ENCODE results near the gene OR2G6.
"Not testable (repeated sequence)": the region's sequence is repeated elsewhere in the genome, so short reads cannot be mapped to it uniquely, and the experiment has no call there.

The OR2G6 gene

DNA sequence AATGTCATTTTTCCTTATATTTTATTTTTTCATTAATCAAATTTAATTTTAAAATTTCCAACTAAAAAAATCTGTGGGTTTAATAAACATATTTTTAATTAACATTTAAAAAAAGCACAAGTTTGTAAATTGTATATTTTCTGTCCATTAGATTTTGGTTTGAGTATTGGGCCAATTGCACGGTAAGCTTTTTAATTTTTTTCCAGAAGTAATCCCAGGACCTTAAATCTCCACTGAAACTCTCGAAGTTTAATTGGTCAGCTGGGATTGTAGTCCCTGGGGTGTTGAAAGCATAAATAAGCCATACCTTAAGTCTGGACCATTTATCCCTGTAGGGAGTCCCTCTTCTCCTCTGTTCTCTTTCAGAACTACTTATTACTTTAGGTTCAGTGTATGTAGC lies at the start of gene OR2G6:
Gene OR2G6, plus strand, starts transcription at position 301 of the 400 bp plus-strand sequence. CDS start 13,574 bp downstream, outside the sequence.
- H3K36me3 ChIP-seq (ENCODE audit: insufficient read depth, low read length); H3K4me1 ChIP-seq (ENCODE audit: insufficient read depth, low read length); H2AFZ ChIP-seq (ENCODE audit: low read depth, low read length); H3K9me3 ChIP-seq (ENCODE audit: low read length); H3K4me3 ChIP-seq (ENCODE audit: low read length); H3K27me3 ChIP-seq (ENCODE audit: insufficient read depth, low read length): not testable (repeated sequence)

DNA sequence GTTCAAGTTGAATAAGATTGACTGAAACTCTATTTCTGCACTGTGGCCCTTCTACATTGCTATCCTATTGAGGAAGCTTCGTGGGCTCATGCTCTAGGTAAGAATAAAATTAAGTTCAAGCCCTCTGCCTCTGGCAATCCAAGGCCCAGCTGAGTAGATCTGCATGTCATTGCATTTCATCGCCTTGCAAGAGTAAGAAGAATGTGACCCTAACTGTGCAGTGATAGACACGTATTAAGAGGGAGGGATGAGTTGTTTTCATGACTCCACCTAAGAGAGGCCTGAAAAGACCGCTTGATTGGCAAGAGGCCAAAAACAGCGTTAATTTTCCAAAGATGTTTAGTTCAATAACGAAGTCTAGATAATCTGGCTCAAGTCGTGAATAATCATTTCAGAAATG lies 48.8 kb upstream of the OR2G6 start:
- not testable (repeated sequence) for H3K4me1 ChIP-seq (ENCODE audit: insufficient read depth, low read length); H3K9me3 ChIP-seq (ENCODE audit: low read length); H3K27me3 ChIP-seq (ENCODE audit: insufficient read depth, low read length); H2AFZ ChIP-seq (ENCODE audit: low read depth, low read length); H3K4me3 ChIP-seq (ENCODE audit: low read length); H3K36me3 ChIP-seq (ENCODE audit: insufficient read depth, low read length)

DNA sequence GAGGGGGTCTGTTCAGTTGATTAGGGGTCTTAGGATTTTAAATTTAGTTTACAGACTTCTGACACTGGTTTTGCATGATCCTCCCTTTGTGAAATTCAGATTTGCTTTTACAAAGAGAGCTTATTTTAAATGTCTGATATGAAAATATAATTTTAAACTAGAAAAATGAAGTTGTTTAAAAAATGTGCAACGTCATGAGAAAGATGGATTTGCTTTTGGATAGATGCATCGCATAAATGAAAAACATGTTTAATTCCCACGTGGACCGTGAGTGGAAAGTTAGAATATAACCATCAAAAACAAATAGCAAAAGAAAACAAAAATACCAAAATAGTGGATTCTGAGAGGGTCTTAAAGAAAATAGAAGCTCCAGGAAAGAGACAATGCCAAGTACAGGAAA lies 36.7 kb upstream of the OR2G6 start:
- Histone ChIP-seq H3K27me3 (ENCODE audit: insufficient read depth, low read length) (no peaks in the 10 kb centered on the region), H2AFZ (ENCODE audit: low read depth, low read length) (no peak overlapping the region)

DNA sequence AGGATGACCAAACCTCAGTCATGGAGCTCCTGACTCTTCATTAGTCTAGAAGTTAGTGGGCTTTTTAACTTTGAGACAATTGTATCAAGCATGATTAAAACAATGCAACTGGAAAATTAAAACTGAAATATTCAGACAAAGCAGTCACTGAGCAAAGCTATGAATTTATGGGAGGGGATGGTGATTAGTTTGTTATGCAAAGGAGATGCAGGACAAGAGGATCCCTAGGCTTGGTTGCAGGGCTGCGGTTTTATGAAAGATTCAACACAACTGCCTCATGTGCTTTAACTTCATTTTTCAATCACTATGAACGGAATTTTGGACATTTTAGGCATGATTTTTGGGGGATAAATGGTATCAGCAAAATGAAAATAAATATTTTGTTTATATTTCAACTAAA lies 35.8 kb upstream of the OR2G6 start:
- not testable (repeated sequence) for H2AFZ ChIP-seq (ENCODE audit: low read depth, low read length); H3K4me1 ChIP-seq (ENCODE audit: insufficient read depth, low read length); H3K9me3 ChIP-seq (ENCODE audit: low read length); H3K4me3 ChIP-seq (ENCODE audit: low read length); H3K36me3 ChIP-seq (ENCODE audit: insufficient read depth, low read length); H3K27me3 ChIP-seq (ENCODE audit: insufficient read depth, low read length)

More for the DNA sequence above, 36.7 kb upstream of the OR2G6 start:
- Histone ChIP-seq H3K4me1 (ENCODE audit: insufficient read depth, low read length) (no peaks in the 10 kb centered on the region), H3K9me3 (ENCODE audit: low read length) (no peaks in the 10 kb centered on the region), H3K4me3 (ENCODE audit: low read length) (no peak overlapping the region), H3K36me3 (ENCODE audit: insufficient read depth, low read length) (no peaks in the 10 kb centered on the region)

DNA sequence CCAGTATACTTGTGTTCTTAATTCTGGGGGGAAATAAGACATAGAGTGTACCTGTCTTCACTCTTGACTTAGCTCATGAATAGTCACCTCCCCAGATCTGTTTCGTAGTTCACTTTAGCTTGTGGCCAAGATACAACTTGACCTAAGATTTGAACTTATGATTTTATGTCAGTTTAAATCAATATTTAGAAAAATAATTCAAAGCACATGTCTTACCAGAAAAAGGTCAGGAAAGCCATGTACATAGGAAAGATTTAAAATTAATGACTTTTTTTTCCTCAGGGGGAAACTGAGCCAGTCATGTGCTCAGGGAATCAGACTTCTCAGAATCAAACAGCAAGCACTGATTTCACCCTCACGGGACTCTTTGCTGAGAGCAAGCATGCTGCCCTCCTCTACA lies 34.8 kb upstream of the OR2G6 start, which contains the start of gene OR2T3:
Gene OR2T3, plus strand, starts transcription at position 301 of the 400 bp plus-strand sequence. Its CDS starts 0 bp downstream, at position 301.
- not testable (repeated sequence) for H3K36me3 ChIP-seq (ENCODE audit: insufficient read depth, low read length); H3K9me3 ChIP-seq (ENCODE audit: low read length)

DNA sequence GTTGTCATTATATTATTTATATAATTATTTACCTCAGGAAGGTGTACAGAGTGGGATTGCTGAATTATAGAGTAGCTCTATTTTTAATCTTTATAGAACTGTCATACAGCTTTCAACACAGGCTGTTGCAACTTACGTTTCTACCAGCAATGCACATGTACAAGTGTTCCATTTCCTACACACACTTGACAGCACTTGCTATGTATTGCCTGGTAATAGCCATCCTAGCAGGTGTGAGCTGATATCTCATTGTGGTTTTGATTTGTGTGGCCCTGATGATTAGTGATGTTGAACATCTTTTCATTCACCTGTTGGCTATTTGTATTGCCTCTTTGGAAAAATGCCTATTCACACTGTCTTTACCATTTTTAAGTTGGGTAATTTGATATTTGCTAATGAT lies 32.2 kb upstream of the OR2G6 start:
- not testable (repeated sequence) for H3K4me3 ChIP-seq (ENCODE audit: low read length); H3K27me3 ChIP-seq (ENCODE audit: insufficient read depth, low read length); H3K4me1 ChIP-seq (ENCODE audit: insufficient read depth, low read length); H3K36me3 ChIP-seq (ENCODE audit: insufficient read depth, low read length); H3K9me3 ChIP-seq (ENCODE audit: low read length); H2AFZ ChIP-seq (ENCODE audit: low read depth, low read length)

More for the DNA sequence above, 34.8 kb upstream of the OR2G6 start, which contains the start of gene OR2T3:
- not testable (repeated sequence) for H3K27me3 ChIP-seq (ENCODE audit: insufficient read depth, low read length); H3K4me3 ChIP-seq (ENCODE audit: low read length); H3K4me1 ChIP-seq (ENCODE audit: insufficient read depth, low read length); H2AFZ ChIP-seq (ENCODE audit: low read depth, low read length)

DNA sequence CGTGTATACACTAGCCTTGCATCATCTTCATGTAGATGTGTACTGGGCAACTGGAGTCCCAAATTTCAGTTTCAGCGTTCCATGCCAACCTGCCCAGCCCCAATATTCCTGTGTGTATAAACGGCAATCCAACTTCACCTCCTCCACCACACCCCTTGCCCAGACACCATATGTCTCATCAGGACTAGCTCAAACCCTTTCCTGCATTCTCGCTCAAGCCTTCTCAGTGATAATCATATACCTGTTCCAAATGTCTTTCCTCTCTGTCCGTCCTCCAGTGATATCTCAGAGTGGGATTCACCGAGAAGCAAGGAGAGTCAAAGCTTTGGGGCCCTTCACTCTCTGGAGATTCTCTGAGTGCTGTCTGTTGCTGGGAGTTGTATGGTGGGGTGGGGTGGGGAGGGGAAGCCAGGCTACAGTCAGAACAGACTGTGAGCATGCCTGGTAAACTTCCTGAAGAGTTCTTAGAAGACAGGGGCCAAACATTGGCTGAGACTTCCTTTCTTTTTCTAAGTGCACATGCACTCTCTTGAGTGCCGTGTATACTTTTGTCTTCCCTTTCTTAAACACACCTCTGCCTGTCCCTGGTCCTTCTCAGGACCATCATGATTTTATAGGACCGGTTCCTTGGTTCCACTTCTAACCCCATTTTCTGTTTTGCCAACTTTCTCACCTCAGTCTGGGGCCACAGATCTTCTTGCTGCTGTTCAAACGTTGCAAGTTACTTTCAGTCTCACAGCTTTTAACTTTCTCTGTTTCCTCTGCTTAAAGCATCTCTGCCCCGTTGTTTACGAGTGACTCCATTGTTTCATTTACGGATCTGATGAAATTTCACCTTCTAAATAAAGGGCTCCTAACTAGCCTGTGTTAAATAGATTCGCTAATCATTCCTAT lies 25.9 kb upstream of the OR2G6 start:
- not testable (repeated sequence) for H3K36me3 ChIP-seq (ENCODE audit: insufficient read depth, low read length); H2AFZ ChIP-seq (ENCODE audit: low read depth, low read length); H3K4me1 ChIP-seq (ENCODE audit: insufficient read depth, low read length); H3K4me3 ChIP-seq (ENCODE audit: low read length); H3K9me3 ChIP-seq (ENCODE audit: low read length); H3K27me3 ChIP-seq (ENCODE audit: insufficient read depth, low read length)

DNA sequence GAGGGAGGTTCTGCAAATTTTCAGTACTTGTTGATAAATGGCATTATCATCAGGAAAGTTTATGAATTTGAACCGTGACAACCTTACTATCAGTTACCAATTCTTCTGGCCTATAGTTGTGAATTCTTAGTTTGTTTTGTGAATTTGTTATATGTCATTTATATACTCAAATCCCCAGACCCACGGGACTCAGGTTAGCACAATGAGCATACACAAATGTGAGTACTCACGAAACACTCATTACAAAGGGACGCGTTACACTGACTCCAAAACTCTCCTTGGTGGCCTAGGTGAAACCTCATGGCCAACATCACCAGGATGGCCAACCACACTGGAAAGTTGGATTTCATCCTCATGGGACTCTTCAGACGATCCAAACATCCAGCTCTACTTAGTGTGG lies 19.6 kb upstream of the OR2G6 start, which contains the start of gene OR2T5:
Gene OR2T5, plus strand, starts transcription at position 301 of the 400 bp plus-strand sequence. Its CDS starts 0 bp downstream, at position 301.
- not testable (repeated sequence) for H3K27me3 ChIP-seq (ENCODE audit: insufficient read depth, low read length); H2AFZ ChIP-seq (ENCODE audit: low read depth, low read length); H3K36me3 ChIP-seq (ENCODE audit: insufficient read depth, low read length); H3K4me1 ChIP-seq (ENCODE audit: insufficient read depth, low read length); H3K4me3 ChIP-seq (ENCODE audit: low read length); H3K9me3 ChIP-seq (ENCODE audit: low read length)

GRCh38 chr1:248496661-248497060 lies 11.2 kb upstream of the OR2G6 start:
- not testable (repeated sequence) for H3K4me3 ChIP-seq (ENCODE audit: low read length); H3K27me3 ChIP-seq (ENCODE audit: insufficient read depth, low read length); H3K36me3 ChIP-seq (ENCODE audit: insufficient read depth, low read length); H3K4me1 ChIP-seq (ENCODE audit: insufficient read depth, low read length); H3K9me3 ChIP-seq (ENCODE audit: low read length); H2AFZ ChIP-seq (ENCODE audit: low read depth, low read length)

DNA sequence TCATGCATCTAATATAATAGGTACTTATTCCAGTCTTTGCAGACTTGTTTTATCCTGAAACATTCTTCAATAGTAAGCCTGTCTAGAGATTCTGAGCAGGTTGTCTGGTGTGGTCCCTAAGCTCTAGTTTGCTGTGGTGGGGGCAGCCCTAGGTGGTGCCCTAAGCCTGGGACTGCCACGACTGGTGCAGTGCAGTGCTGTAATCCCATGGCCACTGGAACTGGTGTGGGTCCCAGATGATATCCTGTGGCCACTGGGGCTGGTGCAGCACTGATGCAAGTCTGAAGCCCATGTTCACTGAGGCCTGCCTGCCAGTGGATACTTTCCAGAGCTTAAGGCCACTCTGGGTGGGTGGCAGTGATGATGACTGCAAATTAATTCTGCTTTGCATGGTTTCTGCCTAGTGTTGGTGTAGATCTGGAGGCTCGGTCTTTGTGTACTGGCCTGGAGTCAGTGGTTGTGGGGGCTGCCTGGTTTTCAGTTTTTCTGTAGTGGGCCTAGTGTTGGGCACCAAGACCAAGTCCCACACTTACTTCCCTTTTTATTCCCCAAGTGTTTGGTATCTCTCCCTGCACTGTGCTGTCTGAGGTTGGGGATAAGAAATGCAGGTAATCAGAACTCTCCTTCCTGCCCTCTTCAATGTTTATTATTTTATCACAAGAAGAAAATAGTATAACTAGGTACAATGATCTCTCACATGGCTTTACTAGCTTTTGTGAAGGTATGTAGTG lies 7.4 kb upstream of the OR2G6 start:
- not testable (repeated sequence) for H3K4me3 ChIP-seq (ENCODE audit: low read length); H3K27me3 ChIP-seq (ENCODE audit: insufficient read depth, low read length); H3K36me3 ChIP-seq (ENCODE audit: insufficient read depth, low read length); H3K4me1 ChIP-seq (ENCODE audit: insufficient read depth, low read length); H2AFZ ChIP-seq (ENCODE audit: low read depth, low read length); H3K9me3 ChIP-seq (ENCODE audit: low read length)

- H3K4me1 ChIP-seq (ENCODE audit: insufficient read depth, low read length): not testable (repeated sequence)
Measured at GRCh38 chr1:248510217-248510616, 2.3 kb downstream of the OR2G6 start.

GRCh38 chr1:248521856-248522255 lies 14.0 kb downstream of the OR2G6 start:
- Histone ChIP-seq H3K4me3 (ENCODE audit: low read length) (no peak overlapping the region), H2AFZ (ENCODE audit: low read depth, low read length) (no peak overlapping the region), H3K27me3 (ENCODE audit: insufficient read depth, low read length) (no peaks in the 10 kb centered on the region), H3K4me1 (ENCODE audit: insufficient read depth, low read length) (no peaks in the 10 kb centered on the region), H3K36me3 (ENCODE audit: insufficient read depth, low read length) (no peaks in the 10 kb centered on the region), H3K9me3 (ENCODE audit: low read length) (no peaks in the 10 kb centered on the region)

More at GRCh38 chr1:248510217-248510616, 2.3 kb downstream of the OR2G6 start:
- H3K4me3 ChIP-seq (ENCODE audit: low read length); H2AFZ ChIP-seq (ENCODE audit: low read depth, low read length); H3K9me3 ChIP-seq (ENCODE audit: low read length); H3K36me3 ChIP-seq (ENCODE audit: insufficient read depth, low read length); H3K27me3 ChIP-seq (ENCODE audit: insufficient read depth, low read length): not testable (repeated sequence)

- not testable (repeated sequence) for H3K4me3 ChIP-seq (ENCODE audit: low read length); H3K9me3 ChIP-seq (ENCODE audit: low read length); H3K36me3 ChIP-seq (ENCODE audit: insufficient read depth, low read length); H2AFZ ChIP-seq (ENCODE audit: low read depth, low read length); H3K27me3 ChIP-seq (ENCODE audit: insufficient read depth, low read length); H3K4me1 ChIP-seq (ENCODE audit: insufficient read depth, low read length)
Measured at GRCh38 chr1:248537449-248537848, 29.6 kb downstream of the OR2G6 start.

Measured in neuron (in vitro differentiated cells).